Astrocyte of the spinal cord (primary cell): ENCODE measurements around the gene DGKG.
A peak's percentile ranks its signal among the peaks of the same experiment; 100 is the strongest.

Experiments
- DNase-seq: peaks from one replicate; pipeline ENCODE4 v3.0.0; 2011; ENCODE audit warnings: low read depth, low spot score
- H3K4me3 ChIP-seq: 2 replicates; pipeline ENCODE4 v1.5.1; 2011; ENCODE audit warnings: low read depth, mild to moderate bottlenecking, low read length, moderate library complexity
- CTCF ChIP-seq: IDR thresholded peaks from 2 replicates; pipeline ENCODE4 v1.5.1; 2012; ENCODE audit warnings: low read depth, mild to moderate bottlenecking, low read length, inconsistent platforms
- in situ Hi-C: cut with HindIII; loops from 2 replicates; pipeline ENCODE4 v1.10.0; 2017; ENCODE audit warnings: low sequenced_read_pairs

Gene DGKG

GRCh38 chr3:186368176-186368575 lies 6.1 kb upstream of the DGKG start:
- DNase-seq = no peak
- H3K4me3 ChIP-seq = no peak overlapping the region
- no peak for TF ChIP-seq CTCF
- in situ Hi-C loops = no loop called here

- no peak overlapping the region for H3K4me3 ChIP-seq
- no peak for TF ChIP-seq CTCF
These were observed 5.6 kb upstream of the DGKG start for GRCh38 chr3:186367631-186368030.

GRCh38 chr3:186366206-186366605 lies 4.2 kb upstream of the DGKG start:
- no peak overlapping the region for H3K4me3 ChIP-seq
- in situ Hi-C loops = no loop called here
- no peak for DNase-seq
- TF ChIP-seq CTCF = no peak

More at GRCh38 chr3:186367631-186368030, 5.6 kb upstream of the DGKG start:
- no peak for DNase-seq
- in situ Hi-C loops = no loop called here

GRCh38 chr3:186365202-186365974 lies 3.4 kb upstream of the DGKG start:
- in situ Hi-C loops = no loop called here
- no peak for TF ChIP-seq CTCF
- peak; percentile 35 for DNase-seq
- H3K4me3 ChIP-seq = no peak overlapping the region

- in situ Hi-C loops = no loop called here
- TF ChIP-seq CTCF = no peak
- no peak overlapping the region for H3K4me3 ChIP-seq
These were observed 954 bp upstream of the DGKG start for GRCh38 chr3:186362988-186363387.

GRCh38 chr3:186362537-186362842 lies 456 bp upstream of the DGKG start:
- DNase-seq = no peak
- in situ Hi-C loops = no loop called here
- H3K4me3 ChIP-seq = no peak overlapping the region
- TF ChIP-seq CTCF = no peak

More at GRCh38 chr3:186362988-186363387, 954 bp upstream of the DGKG start:
- DNase-seq = no peak
